Measurements from ENCODE around the gene PIH1D1. TPM values are rescaled to one million over a fixed set of nuclear protein-coding genes. Genes with fewer than 3 reads are reported as not detected.

PIH1D1 gene
- polyA plus RNA-seq, 6 donors from 2014 or later = 70.3 to 95.3 (median 79.0) TPM

GRCh38 chr19:49415102-49415809 is 36.4 kb downstream of the PIH1D1 start:
- H3K36me3 Mint-ChIP-seq = peaks cover 0 to 9% of the 10 kb centered on the region in 2 donors
- peaks cover 0 to 2% (median 0%) of the 10 kb centered on the region in 7 donors for H3K9me3 Mint-ChIP-seq
- peaks cover 32 to 51% (median 41%) of the 10 kb centered on the region in 3 donors for H3K4me1 Mint-ChIP-seq
- peaks cover 25 to 42% (median 38%) of the 10 kb centered on the region in 3 donors for H3K27me3 Mint-ChIP-seq
- H3K4me3 Mint-ChIP-seq = peak overlapping the region in 1 of 8 donors; percentile 50
- DNase-seq = no peak
- H3K27ac Mint-ChIP-seq = no peak overlapping the region
- peak; percentile 35 to 63 for ATAC-seq (ENCODE audit: low read depth in 2 of 2)

DNA sequence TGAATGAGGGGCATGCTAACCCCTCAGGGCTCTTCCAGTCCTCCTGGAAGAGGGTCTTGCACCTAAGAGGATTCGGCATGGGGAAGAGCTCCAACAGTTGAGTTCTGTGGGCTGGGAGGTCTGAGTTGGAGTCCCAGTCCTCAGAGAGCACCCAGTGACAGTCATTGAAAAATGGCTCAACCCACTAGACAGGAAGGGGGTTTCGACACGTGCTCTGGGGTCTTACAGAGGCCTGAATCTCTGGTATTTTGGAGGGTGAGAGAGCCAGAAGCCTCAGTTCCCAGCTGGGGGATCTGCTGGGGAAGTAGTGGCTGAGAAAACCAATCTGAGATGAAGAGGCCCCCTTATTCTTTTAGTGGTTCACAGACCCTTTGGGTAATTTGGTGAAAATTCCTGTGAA is 37.4 kb downstream of the PIH1D1 start:
- Mint-ChIP-seq H3K27me3 (peaks cover 15 to 32% (median 28%) of the 10 kb centered on the region in 3 donors), H3K4me3 (no peak overlapping the region), H3K4me1 (peaks cover 33 to 52% (median 47%) of the 10 kb centered on the region in 3 donors), H3K36me3 (no peaks in the 10 kb centered on the region), H3K9me3 (peaks cover 0 to under 1% (median 0%) of the 10 kb centered on the region in 7 donors), H3K27ac (no peak overlapping the region)
- DNase-seq = no peak
- no peak for ATAC-seq (ENCODE audit: low read depth in 2 of 2)

- H3K9me3 Mint-ChIP-seq = peaks cover 0 to 1% (median 0%) of the 10 kb centered on the region in 7 donors
- H3K4me1 Mint-ChIP-seq = peaks cover 42 to 60% (median 51%) of the 10 kb centered on the region in 3 donors
- H3K36me3 Mint-ChIP-seq = no peaks in the 10 kb centered on the region
- H3K27ac Mint-ChIP-seq = peak overlapping the region in 3 of 6 donors; percentile 35 to 89 (median 87)
- DNase-seq (no peak), ATAC-seq (ENCODE audit: low read depth in 2 of 2) (no peak)
- no peak overlapping the region for H3K4me3 Mint-ChIP-seq
- H3K27me3 Mint-ChIP-seq = peaks cover 9 to 23% (median 19%) of the 10 kb centered on the region in 3 donors
These were observed 38.3 kb downstream of the PIH1D1 start for GRCh38 chr19:49413348-49413747.

DNA sequence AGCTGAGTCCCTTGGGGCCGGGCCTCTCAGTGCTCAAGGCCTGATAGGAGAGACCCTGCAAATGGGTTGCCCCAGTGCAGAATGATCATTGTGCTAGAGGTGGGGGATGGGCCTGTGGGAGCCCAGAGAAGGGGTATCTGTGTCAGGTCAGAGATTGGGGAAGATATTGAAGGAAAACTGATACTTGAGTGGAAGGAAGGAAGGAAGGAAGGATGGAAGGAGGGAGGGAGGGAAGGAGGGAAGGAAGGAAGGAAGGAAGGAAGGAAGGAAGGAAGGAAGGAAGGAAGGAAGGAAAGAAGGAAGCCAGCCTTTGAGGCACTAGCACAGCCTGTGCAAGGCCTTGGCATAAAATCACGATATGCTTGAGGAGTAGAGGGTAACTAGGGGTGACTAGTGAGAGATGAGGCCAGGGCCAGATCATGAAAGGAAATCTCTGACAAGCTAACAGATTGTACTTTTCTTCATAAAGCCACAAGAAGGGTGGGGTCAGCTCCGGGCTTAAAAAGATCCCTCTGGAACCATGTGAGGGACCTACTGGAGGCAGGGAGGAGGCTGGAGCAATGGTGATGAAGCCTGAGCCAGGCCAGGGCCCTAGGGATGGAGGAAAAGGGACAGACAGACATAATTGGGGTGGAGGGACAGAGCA is 39.8 kb downstream of the PIH1D1 start:
- no peak for ATAC-seq (ENCODE audit: low read depth in 2 of 2)

DNA sequence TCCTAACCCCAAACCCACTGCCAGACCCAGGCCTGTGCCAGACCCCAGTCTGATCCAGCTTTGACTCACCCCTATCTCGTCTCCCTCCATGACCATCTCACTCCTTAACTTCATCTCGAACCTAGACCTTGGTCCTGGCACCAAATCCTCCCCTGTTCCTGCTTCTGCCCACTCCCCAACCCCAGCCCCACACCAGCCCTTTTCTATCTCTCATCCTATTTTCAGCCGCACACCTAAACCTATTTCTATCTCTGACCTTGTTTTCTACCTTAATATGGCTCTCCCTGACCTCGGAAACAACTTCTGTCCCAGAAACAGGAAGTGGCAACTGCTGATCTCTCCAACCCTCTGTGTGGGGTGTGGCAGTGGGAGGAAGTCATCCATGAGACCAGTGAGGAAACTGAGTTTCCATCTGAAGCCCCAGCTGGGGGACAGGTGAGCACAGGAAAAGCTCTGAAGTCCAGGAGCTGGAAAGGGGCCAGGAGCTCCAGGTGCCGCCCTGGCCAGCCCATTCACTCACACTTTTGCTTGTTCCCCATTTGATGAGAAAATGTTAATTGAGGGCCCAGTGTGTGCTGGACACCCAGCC is 42.1 kb downstream of the PIH1D1 start:
- DNase-seq (peak; percentile 39), ATAC-seq (ENCODE audit: low read depth in 2 of 2) (peak; percentile 89 to 91)
- Mint-ChIP-seq H3K4me3 (peak overlapping the region in 7 of 8 donors; percentile 47 to 93 (median 81)), H3K36me3 (no peaks in the 10 kb centered on the region), H3K27ac (peak overlapping the region; percentile 71 to 94 (median 84)), H3K27me3 (no peaks in the 10 kb centered on the region), H3K9me3 (peaks cover 0 to 1% (median 0%) of the 10 kb centered on the region in 7 donors), H3K4me1 (peaks cover 41 to 61% (median 48%) of the 10 kb centered on the region in 3 donors)

More for the DNA sequence above, 39.8 kb downstream of the PIH1D1 start:
- no peak for DNase-seq
- Mint-ChIP-seq H3K27ac (peak overlapping the region; percentile 22 to 96 (median 64)), H3K4me3 (peak overlapping the region in 2 of 8 donors; percentile 36 to 75), H3K36me3 (no peaks in the 10 kb centered on the region), H3K4me1 (peaks cover 45 to 60% (median 54%) of the 10 kb centered on the region in 3 donors), H3K27me3 (peaks cover 4 to 10% (median 5%) of the 10 kb centered on the region in 3 donors), H3K9me3 (peaks cover 0 to 1% (median 0%) of the 10 kb centered on the region in 7 donors)

DNA sequence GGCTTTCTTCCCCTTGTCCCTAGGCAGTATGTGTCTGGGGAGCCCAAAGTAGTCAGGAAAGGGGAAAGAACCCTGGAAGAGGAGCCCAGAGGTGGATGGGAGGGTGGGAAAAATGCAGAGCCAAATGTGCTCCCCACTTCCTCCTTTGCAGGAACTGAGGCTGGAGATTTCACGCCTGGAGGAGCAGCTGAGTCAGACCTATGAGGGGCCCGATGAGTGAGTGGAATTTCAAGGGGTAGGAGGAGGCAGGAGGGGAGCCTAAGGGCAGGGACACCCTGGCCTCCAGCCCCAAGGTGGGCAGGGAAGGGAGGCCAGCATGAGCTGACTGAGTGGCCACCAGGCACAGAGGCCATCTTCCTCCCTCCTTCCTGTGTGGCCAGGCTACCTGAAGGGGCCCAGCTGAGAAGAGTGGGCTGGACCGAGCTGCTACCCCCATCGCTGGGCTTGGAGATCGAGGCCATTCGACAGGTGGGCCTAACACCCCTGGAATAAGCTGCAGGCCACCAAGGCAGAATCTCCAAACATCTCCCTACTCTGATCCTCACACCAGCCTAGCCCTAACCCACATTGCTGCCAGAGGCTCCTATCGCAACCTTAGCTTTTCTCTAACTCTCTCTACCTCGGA is 42.7 kb downstream of the PIH1D1 start:
- DNase-seq (no peak), ATAC-seq (ENCODE audit: low read depth in 2 of 2) (no peak)
- H3K4me1 Mint-ChIP-seq = peaks cover 42 to 67% (median 54%) of the 10 kb centered on the region in 3 donors
- H3K27me3 Mint-ChIP-seq = no peaks in the 10 kb centered on the region
- H3K4me3 Mint-ChIP-seq = peak overlapping the region in 7 of 8 donors; percentile 30 to 93 (median 81)
- H3K36me3 Mint-ChIP-seq = no peaks in the 10 kb centered on the region
- peak overlapping the region in 5 of 6 donors; percentile 71 to 92 (median 77) for H3K27ac Mint-ChIP-seq
- H3K9me3 Mint-ChIP-seq = peaks cover 0 to 1% (median 0%) of the 10 kb centered on the region in 7 donors

GRCh38 chr19:49407482-49408015 is 44.1 kb downstream of the PIH1D1 start:
- no peak for ATAC-seq (ENCODE audit: low read depth in 2 of 2)
- Mint-ChIP-seq H3K36me3 (no peaks in the 10 kb centered on the region), H3K4me3 (no peak overlapping the region), H3K4me1 (peaks cover 52 to 71% (median 67%) of the 10 kb centered on the region in 3 donors), H3K27me3 (no peaks in the 10 kb centered on the region), H3K9me3 (peaks cover 0 to 1% (median 0%) of the 10 kb centered on the region in 7 donors), H3K27ac (peak overlapping the region in 2 of 6 donors; percentile 28 to 85)
- no peak for DNase-seq

- H3K36me3 Mint-ChIP-seq = no peaks in the 10 kb centered on the region
- H3K4me3 Mint-ChIP-seq = no peak overlapping the region
- DNase-seq (no peak), ATAC-seq (ENCODE audit: low read depth in 2 of 2) (no peak)
- H3K27me3 Mint-ChIP-seq = no peaks in the 10 kb centered on the region
- peaks cover 0 to 1% (median 0%) of the 10 kb centered on the region in 7 donors for H3K9me3 Mint-ChIP-seq
- peaks cover 47 to 69% (median 68%) of the 10 kb centered on the region in 3 donors for H3K4me1 Mint-ChIP-seq
- H3K27ac Mint-ChIP-seq = peak overlapping the region in 1 of 6 donors; percentile 28
These were observed 44.5 kb downstream of the PIH1D1 start for GRCh38 chr19:49407079-49407478.

DNA sequence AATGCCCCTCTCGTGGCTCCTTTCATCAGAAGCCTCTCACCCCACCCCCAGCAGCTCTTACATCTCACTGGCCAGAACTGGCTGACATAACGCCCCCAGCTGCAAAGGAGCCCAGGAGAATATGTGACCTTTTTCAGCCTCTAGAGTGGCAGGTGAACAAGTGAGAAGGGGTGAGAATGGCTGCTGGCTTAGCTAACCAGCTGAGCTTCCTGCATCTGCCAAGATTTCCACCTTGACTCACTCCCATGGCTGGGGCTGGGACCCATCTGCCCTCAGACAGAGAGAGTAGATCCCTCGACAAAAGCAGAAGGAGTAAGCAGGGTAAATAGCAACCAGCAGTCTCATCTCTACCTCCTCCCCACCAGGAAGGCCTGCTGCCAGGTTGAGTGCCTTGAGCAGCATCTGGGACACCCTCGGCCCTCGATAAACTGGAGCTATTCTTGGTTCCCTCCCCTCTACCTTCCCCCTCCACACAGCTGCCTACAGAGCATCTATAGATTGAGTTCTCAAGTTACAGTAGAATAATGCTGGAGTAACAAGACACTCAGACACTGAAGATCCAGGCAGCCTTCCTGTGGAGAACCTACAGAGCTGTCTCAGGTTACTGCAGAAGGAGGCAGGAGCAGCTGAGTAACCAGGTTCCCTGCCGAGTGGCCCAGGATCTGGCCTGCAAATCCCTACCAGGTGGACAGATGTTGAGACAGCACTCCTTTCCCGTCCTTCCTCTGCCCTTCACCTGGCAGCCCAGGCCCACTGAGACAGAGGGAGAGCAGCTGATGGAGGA is 48.0 kb downstream of the PIH1D1 start:
- Mint-ChIP-seq H3K27me3 (peaks cover 0 to 3% (median 2%) of the 10 kb centered on the region in 3 donors), H3K27ac (peak overlapping the region in 5 of 6 donors; percentile 25 to 94 (median 91)), H3K9me3 (no peaks in the 10 kb centered on the region), H3K4me1 (peaks cover 23 to 39% (median 39%) of the 10 kb centered on the region in 3 donors), H3K36me3 (no peaks in the 10 kb centered on the region), H3K4me3 (peak overlapping the region in 6 of 8 donors; percentile 20 to 75 (median 60))
- DNase-seq (peak; percentile 32), ATAC-seq (ENCODE audit: low read depth in 2 of 2) (peak; percentile 82 to 86)

DNA sequence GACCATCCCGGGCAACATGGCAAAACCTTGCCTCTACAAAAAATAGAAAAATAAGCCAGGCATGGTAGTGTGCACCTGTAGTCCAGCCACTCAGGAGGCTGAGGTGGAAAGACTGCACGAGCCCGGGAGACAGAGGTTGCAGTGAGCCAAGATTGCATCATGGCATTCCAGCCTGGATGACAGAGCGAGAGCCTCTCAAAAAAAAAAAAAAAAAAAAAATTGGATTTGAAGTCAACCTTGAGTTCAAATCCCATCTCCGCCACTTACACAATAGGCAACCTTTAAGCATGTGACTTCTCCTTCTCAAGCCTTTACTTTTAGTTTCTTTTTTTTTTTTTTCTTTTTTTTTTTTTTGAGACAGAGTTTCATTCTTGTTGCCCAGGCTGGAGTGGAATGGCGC is 51.6 kb downstream of the PIH1D1 start:
- peaks cover 0 to 11% (median 3%) of the 10 kb centered on the region in 3 donors for H3K27me3 Mint-ChIP-seq
- H3K4me3 Mint-ChIP-seq = no peak overlapping the region
- no peak overlapping the region for H3K27ac Mint-ChIP-seq
- no peak for DNase-seq
- H3K4me1 Mint-ChIP-seq = peaks cover 11 to 39% (median 25%) of the 10 kb centered on the region in 3 donors
- no peak for ATAC-seq (ENCODE audit: low read depth in 2 of 2)
- H3K9me3 Mint-ChIP-seq = no peaks in the 10 kb centered on the region
- no peaks in the 10 kb centered on the region for H3K36me3 Mint-ChIP-seq

GRCh38 chr19:49398931-49399330 is 52.7 kb downstream of the PIH1D1 start:
- Mint-ChIP-seq H3K36me3 (no peaks in the 10 kb centered on the region), H3K9me3 (no peaks in the 10 kb centered on the region), H3K27ac (no peak overlapping the region), H3K27me3 (peaks cover 0 to 11% (median 3%) of the 10 kb centered on the region in 3 donors), H3K4me1 (peaks cover 10 to 33% (median 19%) of the 10 kb centered on the region in 3 donors), H3K4me3 (peak overlapping the region in 1 of 8 donors; percentile 30)
- ATAC-seq (ENCODE audit: low read depth in 2 of 2) (no peak), DNase-seq (no peak)

DNA sequence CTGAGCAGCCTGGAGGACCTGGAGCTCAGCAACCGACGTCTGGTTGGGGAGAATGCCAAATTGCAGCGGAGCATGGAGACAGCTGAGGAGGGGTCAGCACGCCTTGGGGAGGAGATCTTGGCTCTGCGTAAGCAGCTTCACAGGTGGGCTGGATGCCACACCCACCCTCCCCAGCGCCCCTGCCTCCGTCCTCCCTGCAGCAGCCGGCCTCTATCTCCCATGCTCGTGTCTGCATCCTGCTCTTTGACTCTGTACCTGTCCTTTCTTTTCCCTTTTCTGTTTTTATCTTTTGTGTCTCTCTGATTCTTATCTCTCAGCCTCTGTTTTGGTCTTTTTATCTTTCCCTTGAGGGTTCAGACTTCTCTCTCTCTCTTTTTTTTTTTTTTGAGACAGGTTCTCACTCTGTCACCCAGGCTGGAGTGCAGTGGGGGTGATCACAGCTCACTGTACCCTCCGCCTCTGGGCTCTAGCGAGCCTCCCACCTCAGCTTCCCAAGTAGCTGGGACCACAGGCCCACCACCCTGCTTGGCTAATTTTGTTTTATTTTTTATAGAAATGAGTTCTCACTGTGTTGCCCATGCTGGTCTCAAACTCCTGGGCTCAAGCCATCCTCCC is 53.5 kb downstream of the PIH1D1 start:
- no peak for ATAC-seq (ENCODE audit: low read depth in 2 of 2)
- H3K36me3 Mint-ChIP-seq = no peaks in the 10 kb centered on the region
- H3K4me1 Mint-ChIP-seq = peaks cover 4 to 25% (median 11%) of the 10 kb centered on the region in 3 donors
- DNase-seq = no peak
- peaks cover 0 to 11% (median 3%) of the 10 kb centered on the region in 3 donors for H3K27me3 Mint-ChIP-seq
- H3K4me3 Mint-ChIP-seq = no peak overlapping the region
- no peaks in the 10 kb centered on the region for H3K9me3 Mint-ChIP-seq
- H3K27ac Mint-ChIP-seq = peak overlapping the region in 3 of 6 donors; percentile 36 to 74 (median 64)
